ENCODE data around the gene CALCB. TPM values are rescaled to one million over a fixed set of nuclear protein-coding genes. Genes with fewer than 3 reads are reported as not detected.

CALCB gene
- total RNA-seq, 1 experiment from 2014 or later: not detected

DNA sequence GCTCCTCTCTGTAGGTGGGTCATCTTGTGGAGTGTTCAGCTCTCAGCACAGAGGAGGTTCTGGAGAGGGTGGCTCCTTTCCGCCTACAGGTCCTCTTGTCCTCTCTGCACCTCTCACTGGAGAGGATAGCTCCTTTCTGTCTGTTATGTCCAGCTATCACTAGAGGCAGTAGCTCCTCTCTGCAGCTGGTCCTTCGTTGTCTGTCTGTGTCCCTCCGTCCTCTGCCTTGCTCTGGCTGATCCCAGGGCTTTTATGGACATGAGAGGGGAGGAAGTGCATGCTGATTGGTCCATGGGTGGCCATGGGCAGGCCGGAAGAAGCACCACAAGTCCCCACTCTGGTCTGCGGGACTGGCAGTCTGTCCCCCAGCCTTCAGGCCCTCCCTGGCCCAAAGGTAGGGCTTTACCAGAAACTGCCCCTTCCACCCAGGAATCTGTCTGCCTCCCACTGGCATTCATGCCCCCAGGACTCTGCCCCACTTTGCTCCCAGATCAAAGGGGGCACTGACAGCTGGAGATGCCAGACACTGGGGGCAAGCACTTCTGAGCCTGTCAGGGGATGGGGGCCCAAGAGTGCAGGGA is 38.6 kb upstream of the CALCB start:
- Histone ChIP-seq H2BK5ac (ENCODE audit: insufficient read length, low read length) (no peak overlapping the region), H3K18ac (ENCODE audit: insufficient read length, low read depth, low read length) (no peak overlapping the region), H3K4me1 (ENCODE audit: insufficient read depth, low read length) (no peaks in the 10 kb centered on the region), H3K27ac (ENCODE audit: insufficient read length, low read depth, low read length) (no peak overlapping the region), H3K4ac (ENCODE audit: low read depth, low read length) (no peak overlapping the region), H2BK20ac (ENCODE audit: low read depth, low read length, poor library complexity, severe bottlenecking) (no peak overlapping the region), H4K8ac (replicated peaks; ENCODE audit: insufficient read length, low read depth, low read length) (no peak overlapping the region), H3K9ac (ENCODE audit: extremely low read depth, insufficient read length, low read length) (no peak overlapping the region), H3K79me2 (ENCODE audit: insufficient read depth, low read length) (no peaks in the 10 kb centered on the region), H3K56ac (ENCODE audit: insufficient read length, low read depth, low read length) (no peak overlapping the region), H4K91ac (ENCODE audit: insufficient read length, low read depth, low read length) (no peak overlapping the region), H3K14ac (ENCODE audit: insufficient read depth, low read length) (no peak overlapping the region), H3K23me2 (ENCODE audit: insufficient read length, low read depth, low read length, poor library complexity, severe bottlenecking) (no peaks in the 10 kb centered on the region), H3K27me3 (ENCODE audit: insufficient read depth, low read length) (no peaks in the 10 kb centered on the region), H3T11ph (ENCODE audit: low read length) (no peak overlapping the region), H3K9me3 (ENCODE audit: control insufficient read depth, low read depth, low read length) (no peaks in the 10 kb centered on the region), H3K4me2 (ENCODE audit: insufficient read depth, insufficient read length, low read length) (no peak overlapping the region), H2AK5ac (ENCODE audit: insufficient read length, low read length) (no peak overlapping the region), H2BK15ac (ENCODE audit: low read depth, low read length) (no peak overlapping the region), H2AFZ (ENCODE audit: low read length) (no peak overlapping the region), H3K23ac (ENCODE audit: insufficient read length, low read depth, low read length) (no peak overlapping the region), H2BK120ac (ENCODE audit: low read depth, low read length, poor library complexity, severe bottlenecking) (no peak overlapping the region), H4K20me1 (ENCODE audit: control insufficient read depth, insufficient read depth, insufficient read length) (no peaks in the 10 kb centered on the region), H4K5ac (ENCODE audit: insufficient read length, low read depth, low read length) (no peak overlapping the region), H2BK12ac (ENCODE audit: insufficient read length, low read depth, low read length) (no peak overlapping the region), H3K79me1 (ENCODE audit: insufficient read depth, low read depth, low read length, poor library complexity, severe bottlenecking) (no peaks in the 10 kb centered on the region)
- H3K27me3 Mint-ChIP-seq (ENCODE audit: low read depth): peaks cover 3% of the 10 kb centered on the region; the same call in 1 of the 2 replicates
- no peaks in the 10 kb centered on the region; a peak in 1 of 7 replicates for H3K36me3 Mint-ChIP-seq (ENCODE audit: insufficient read depth in 1 of 3, low read depth in 3 of 3)
- DNase-seq: peak; percentile 45
- H3K27ac Mint-ChIP-seq: no peak overlapping the region
- WGBS (ENCODE audit: extremely low coverage, insufficient read length, low lambda C conversion rate): no CpG with 5 or more reads among the region's 5 CpGs
- H3K4me1 Mint-ChIP-seq: 0 out of 4 replicates have a peak, but pooled peaks cover 2% of the 10 kb centered on the region in 2 experiments
- H3K4me3 Mint-ChIP-seq: no peak overlapping the region
- TF ChIP-seq, protein P1, sequence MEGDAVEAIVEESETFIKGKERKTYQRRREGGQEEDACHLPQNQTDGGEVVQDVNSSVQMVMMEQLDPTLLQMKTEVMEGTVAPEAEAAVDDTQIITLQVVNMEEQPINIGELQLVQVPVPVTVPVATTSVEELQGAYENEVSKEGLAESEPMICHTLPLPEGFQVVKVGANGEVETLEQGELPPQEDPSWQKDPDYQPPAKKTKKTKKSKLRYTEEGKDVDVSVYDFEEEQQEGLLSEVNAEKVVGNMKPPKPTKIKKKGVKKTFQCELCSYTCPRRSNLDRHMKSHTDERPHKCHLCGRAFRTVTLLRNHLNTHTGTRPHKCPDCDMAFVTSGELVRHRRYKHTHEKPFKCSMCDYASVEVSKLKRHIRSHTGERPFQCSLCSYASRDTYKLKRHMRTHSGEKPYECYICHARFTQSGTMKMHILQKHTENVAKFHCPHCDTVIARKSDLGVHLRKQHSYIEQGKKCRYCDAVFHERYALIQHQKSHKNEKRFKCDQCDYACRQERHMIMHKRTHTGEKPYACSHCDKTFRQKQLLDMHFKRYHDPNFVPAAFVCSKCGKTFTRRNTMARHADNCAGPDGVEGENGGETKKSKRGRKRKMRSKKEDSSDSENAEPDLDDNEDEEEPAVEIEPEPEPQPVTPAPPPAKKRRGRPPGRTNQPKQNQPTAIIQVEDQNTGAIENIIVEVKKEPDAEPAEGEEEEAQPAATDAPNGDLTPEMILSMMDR (conservative IDR thresholded peaks at IDR 0.05): no peak
- H3K9me3 Mint-ChIP-seq: no peaks in the 10 kb centered on the region; a peak in 1 of 5 replicates
